Ascending aorta (tissue), 2 donors: ENCODE data around the gene USP22. TPM values are rescaled to one million over a fixed set of nuclear protein-coding genes. Genes with fewer than 3 reads are reported as not detected.

Experiments
- DNase-seq, 2 donors: peaks; one replicate each; pipeline ENCODE4 v3.0.0-alpha.2; 2019; ENCODE audit warnings: low spot score in 2 of 2
- H3K27ac ChIP-seq, 2 donors: fragments of 200-600 bp; sonication (generic); one replicate each; pipeline ENCODE4 v1.5.1; 2016 to 2017; ENCODE audit warnings: mild to moderate bottlenecking in 1 of 2
- H3K27me3 ChIP-seq: fragments of 200-600 bp; sonication (generic); one replicate; pipeline ENCODE4 v1.5.1; 2017
- H3K36me3 ChIP-seq, 2 donors: fragments of 200-600 bp; sonication (generic); one replicate each; pipeline ENCODE4 v1.5.1; 2016
- H3K4me1 ChIP-seq, 2 donors: fragments of 200-600 bp; sonication (generic); one replicate each; pipeline ENCODE4 v1.5.1; 2016 to 2017; ENCODE audit warnings: mild to moderate bottlenecking in 1 of 2
- H3K4me3 ChIP-seq, 2 donors: fragments of 200-600 bp; sonication (generic); one replicate each; pipeline ENCODE4 v1.5.1; 2016 to 2017; ENCODE audit warnings: mild to moderate bottlenecking in 1 of 2
- H3K9me3 ChIP-seq, 2 donors: fragments of 200-600 bp; sonication (generic); one replicate each; pipeline ENCODE4 v1.5.1; 2016
- CTCF ChIP-seq, 3 experiments: fragments of 200-600 bp in 2 of 3; fragments of 450-650 bp in 1 of 3; sonication (generic) in 2 of 3; IDR thresholded peaks; one replicate each; pipeline ENCODE4 v1.5.1; 2016 to 2019; ENCODE audit warnings: antibody characterized with exemption in 3 of 3, mild to moderate bottlenecking in 1 of 3, moderate library complexity in 1 of 3
- intact Hi-C: fragments of 100-400 bp; cut with DNase I; formaldehyde crosslinking; loops from one replicate; pipeline ENCODE4 v1.15.1; 2023
- total RNA-seq: library from RNA; depleted of rRNA; stranded (reverse); fragments of >200 nt; gene quantifications from one replicate; pipeline ENCODE4 v1.1.0, GENCODE V29; 2016

Gene USP22
- total RNA-seq, 1 donor from 2014 or later, result 170 TPM

GRCh38 chr17:21017861-21018260 is 24.9 kb downstream of the USP22 start:
- H3K27ac ChIP-seq, result no peak overlapping the region
- no peaks in the 10 kb centered on the region for H3K27me3 ChIP-seq
- peaks cover 2 to 3% of the 10 kb centered on the region in 2 donors for H3K4me1 ChIP-seq
- intact Hi-C loops, result no loop called here
- DNase-seq, result no peak
- no peaks in the 10 kb centered on the region for H3K9me3 ChIP-seq
- no peak for TF ChIP-seq CTCF (IDR thresholded peaks at IDR 0.05)
- H3K4me3 ChIP-seq, result no peak overlapping the region
- H3K36me3 ChIP-seq, result peaks cover 77 to 84% of the 10 kb centered on the region in 2 donors

GRCh38 chr17:21017256-21017655 is 25.6 kb downstream of the USP22 start:
- H3K9me3 ChIP-seq, result no peaks in the 10 kb centered on the region
- peaks cover 2 to 3% of the 10 kb centered on the region in 2 donors for H3K4me1 ChIP-seq
- peaks cover 83 to 87% of the 10 kb centered on the region in 2 donors for H3K36me3 ChIP-seq
- no peak overlapping the region for H3K27ac ChIP-seq
- no peaks in the 10 kb centered on the region for H3K27me3 ChIP-seq
- TF ChIP-seq CTCF (IDR thresholded peaks at IDR 0.05), result no peak
- DNase-seq, result no peak
- H3K4me3 ChIP-seq, result no peak overlapping the region
- intact Hi-C loops, result no loop called here

- no peak for DNase-seq
- no peak for TF ChIP-seq CTCF (IDR thresholded peaks at IDR 0.05)
- H3K4me3 ChIP-seq, result no peak overlapping the region
- intact Hi-C loops, result no loop called here
- H3K9me3 ChIP-seq, result no peaks in the 10 kb centered on the region
- peaks cover 87 to 91% of the 10 kb centered on the region in 2 donors for H3K36me3 ChIP-seq
- no peaks in the 10 kb centered on the region for H3K27me3 ChIP-seq
- no peak overlapping the region for H3K27ac ChIP-seq
- H3K4me1 ChIP-seq, result peaks cover 2 to 3% of the 10 kb centered on the region in 2 donors
Observed at GRCh38 chr17:21016826-21017225, 26.0 kb downstream of the USP22 start.

- intact Hi-C loops, result no loop called here
- Histone ChIP-seq H3K27me3 (no peaks in the 10 kb centered on the region), H3K4me1 (peaks cover 0 to under 1% of the 10 kb centered on the region in 2 donors), H3K36me3 (peaks cover 95 to 99% of the 10 kb centered on the region in 2 donors), H3K4me3 (no peak overlapping the region), H3K27ac (no peak overlapping the region), H3K9me3 (no peaks in the 10 kb centered on the region)
- TF ChIP-seq CTCF (IDR thresholded peaks at IDR 0.05), result no peak
- DNase-seq, result no peak
Observed at GRCh38 chr17:21015564-21015963, 27.2 kb downstream of the USP22 start.

- Histone ChIP-seq H3K36me3 (peaks cover 97 to 100% of the 10 kb centered on the region in 2 donors), H3K27ac (no peak overlapping the region), H3K27me3 (no peaks in the 10 kb centered on the region), H3K4me3 (no peak overlapping the region), H3K4me1 (no peaks in the 10 kb centered on the region), H3K9me3 (no peaks in the 10 kb centered on the region)
- no peak for DNase-seq
- no peak for TF ChIP-seq CTCF (IDR thresholded peaks at IDR 0.05)
- intact Hi-C loops, result loop anchor here (5.0 kb wide), 1 partner anchor 33 kb away; no protein-coding TSS in a partner anchor
Observed at GRCh38 chr17:21014498-21014897, 28.3 kb downstream of the USP22 start.

GRCh38 chr17:21013983-21014382 is 28.8 kb downstream of the USP22 start:
- TF ChIP-seq CTCF (IDR thresholded peaks at IDR 0.05), result no peak
- Histone ChIP-seq H3K27me3 (no peaks in the 10 kb centered on the region), H3K36me3 (peaks cover 97 to 100% of the 10 kb centered on the region in 2 donors), H3K4me3 (no peak overlapping the region), H3K9me3 (no peaks in the 10 kb centered on the region), H3K4me1 (no peaks in the 10 kb centered on the region), H3K27ac (no peak overlapping the region)
- no peak for DNase-seq
- intact Hi-C loops, result loop anchor here (5.0 kb wide), 1 partner anchor 33 kb away; no protein-coding TSS in a partner anchor
